Cardiac muscle cell (in vitro differentiated cells and primary cell): ENCODE data around the gene RTCA. TPM values are rescaled to one million over a fixed set of nuclear protein-coding genes. Genes with fewer than 3 reads are reported as not detected.
"Not testable (repeated sequence)": the region's sequence is repeated elsewhere in the genome, so short reads cannot be mapped to it uniquely, and the experiment has no call there.

Experiments used
- DNase-seq, 2 donors: peaks; one replicate each; pipeline versions ENCODE4 v3.0.0 to v3.0.0-alpha.2; 2010 to 2017; ENCODE audit warnings: low read depth in 1 of 2, low spot score in 1 of 2
- H3K27ac ChIP-seq: fragments of 200-600 bp; sonication (generic); 2 replicates; pipeline ENCODE4 v1.5.1; 2016
- H3K27me3 ChIP-seq: fragments of 200-600 bp; sonication (generic); 2 replicates; pipeline ENCODE4 v1.6.0; 2016; ENCODE audit warnings: control low read depth
- H3K36me3 ChIP-seq: fragments of 200-600 bp; sonication (generic); 2 replicates; pipeline ENCODE4 v1.5.1; 2016; ENCODE audit warnings: control low read depth
- H3K4me1 ChIP-seq: fragments of 200-600 bp; sonication (generic); 2 replicates; pipeline ENCODE4 v1.8.1; 2017; ENCODE audit warnings: low read depth, mild to moderate bottlenecking, mixed run types
- H3K4me3 ChIP-seq: fragments of 200-600 bp; sonication (generic); 2 replicates; pipeline ENCODE4 v1.5.1; 2016; ENCODE audit warnings: mild to moderate bottlenecking
- H3K9me3 ChIP-seq: fragments of 200-600 bp; sonication (generic); 2 replicates; pipeline ENCODE4 v1.5.1; 2017; ENCODE audit warnings: low read depth, mild to moderate bottlenecking, control low read depth
- CTCF ChIP-seq: IDR thresholded peaks from 2 replicates; pipeline ENCODE4 v1.5.1; 2012; ENCODE audit warnings: low read depth, mild to moderate bottlenecking, low read length
- polyA plus RNA-seq: library from polyadenylated mRNA; unstranded; fragments of >200 nt; fragmentation: Nextera tagmentation; extraction: Ambion mirVana; gene quantifications from 2 replicates; pipeline ENCODE4 v1.2.1, GENCODE V29; 2016
- total RNA-seq: library from RNA; depleted of rRNA; stranded (reverse); fragments of >200 nt; gene quantifications from 2 replicates; pipeline ENCODE4 v1.2.3, GENCODE V29; 2016

The RTCA gene
- total and polyA plus RNA-seq, 2 experiments from 2014 or later: 36.1 to 40.5 TPM

DNA sequence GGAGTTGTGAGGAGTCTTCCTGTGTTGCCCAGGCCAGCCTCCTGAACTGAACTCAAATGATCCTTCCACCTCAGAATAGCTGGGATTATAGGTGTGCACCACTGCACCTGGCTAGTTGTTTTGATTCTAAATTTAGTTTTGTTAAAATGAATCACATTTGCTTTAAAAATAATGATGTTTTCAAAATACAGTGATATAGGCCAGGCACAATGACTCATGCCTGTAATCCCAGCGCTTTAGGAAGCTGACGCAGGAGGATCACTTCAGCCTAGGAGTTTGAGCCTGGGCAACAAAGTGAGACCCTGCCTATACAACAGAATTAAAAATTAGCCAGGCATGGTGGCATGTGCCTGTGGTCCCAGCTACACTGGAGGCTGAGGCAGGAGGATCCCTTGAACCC is 24.3 kb downstream of the RTCA start:
- Histone ChIP-seq H3K9me3 (no peaks in the 10 kb centered on the region), H3K4me1 (no peaks in the 10 kb centered on the region), H3K4me3 (no peak overlapping the region), H3K27me3 (no peaks in the 10 kb centered on the region), H3K27ac (no peak overlapping the region), H3K36me3 (peaks cover 54% of the 10 kb centered on the region)
- TF ChIP-seq CTCF: no peak
- DNase-seq: peak in 1 of 2 donors; percentile 13

GRCh38 chr1:100292711-100293110 is 26.7 kb downstream of the RTCA start:
- Histone ChIP-seq H3K27ac (no peak overlapping the region), H3K36me3 (peaks cover 34% of the 10 kb centered on the region), H3K4me3 (no peak overlapping the region), H3K27me3 (no peaks in the 10 kb centered on the region), H3K4me1 (no peaks in the 10 kb centered on the region), H3K9me3 (no peaks in the 10 kb centered on the region)
- TF ChIP-seq CTCF: no peak
- peak in 1 of 2 donors; percentile 70 for DNase-seq

DNA sequence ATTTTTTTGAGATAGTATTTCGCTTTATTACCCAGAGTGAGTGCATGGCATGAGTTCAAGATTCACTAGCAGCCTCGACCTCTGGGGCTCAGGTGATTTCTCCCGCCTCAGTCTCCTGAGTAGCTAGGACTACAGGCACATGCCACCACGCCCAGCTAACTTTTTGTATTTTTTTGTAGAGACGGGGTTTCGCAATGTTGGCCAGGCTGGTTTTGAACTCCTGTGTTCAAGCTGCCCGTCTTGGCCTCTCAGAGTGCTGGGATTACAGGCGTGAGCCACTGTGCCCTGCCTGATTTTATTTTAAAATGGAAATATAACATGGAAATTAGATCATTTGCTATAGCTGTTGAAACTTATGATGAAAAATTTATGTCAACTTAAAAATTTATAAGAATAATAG is 30.1 kb downstream of the RTCA start:
- H3K27me3 ChIP-seq: no peaks in the 10 kb centered on the region
- no peak for DNase-seq
- no peak for TF ChIP-seq CTCF
- no peak overlapping the region for H3K4me3 ChIP-seq
- H3K4me1 ChIP-seq: no peaks in the 10 kb centered on the region
- no peak overlapping the region for H3K27ac ChIP-seq
- peaks cover 15% of the 10 kb centered on the region for H3K36me3 ChIP-seq
- H3K9me3 ChIP-seq: no peaks in the 10 kb centered on the region

DNA sequence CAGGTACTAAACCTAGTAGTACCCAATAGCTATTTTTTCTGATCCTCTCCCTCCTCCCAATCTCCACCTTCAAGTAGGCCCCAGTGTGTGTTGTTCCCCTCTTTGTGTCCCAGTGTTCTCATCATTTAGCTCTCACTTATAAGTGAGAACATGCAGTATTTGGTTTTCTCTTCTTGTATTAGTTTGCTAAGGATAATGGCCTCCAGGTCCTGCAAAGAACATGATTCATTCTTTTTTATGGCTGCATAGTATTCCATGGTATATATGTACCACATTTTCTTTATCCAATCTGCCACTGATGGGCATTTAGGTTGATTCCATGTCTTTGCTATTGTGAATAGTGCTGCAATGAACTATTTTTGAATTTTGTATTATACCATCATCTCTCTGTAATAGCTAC is 31.0 kb downstream of the RTCA start:
- H3K4me3 ChIP-seq, H3K27ac ChIP-seq, H3K9me3 ChIP-seq, H3K36me3 ChIP-seq, H3K27me3 ChIP-seq, H3K4me1 ChIP-seq, DNase-seq: not testable (repeated sequence)

GRCh38 chr1:100298512-100298911 is 32.5 kb downstream of the RTCA start:
- TF ChIP-seq CTCF: no peak
- H3K36me3 ChIP-seq: no peaks in the 10 kb centered on the region
- DNase-seq: no peak
- H3K4me3 ChIP-seq: no peak overlapping the region
- no peaks in the 10 kb centered on the region for H3K4me1 ChIP-seq
- H3K27ac ChIP-seq: no peak overlapping the region
- H3K27me3 ChIP-seq: no peaks in the 10 kb centered on the region
- no peaks in the 10 kb centered on the region for H3K9me3 ChIP-seq

DNA sequence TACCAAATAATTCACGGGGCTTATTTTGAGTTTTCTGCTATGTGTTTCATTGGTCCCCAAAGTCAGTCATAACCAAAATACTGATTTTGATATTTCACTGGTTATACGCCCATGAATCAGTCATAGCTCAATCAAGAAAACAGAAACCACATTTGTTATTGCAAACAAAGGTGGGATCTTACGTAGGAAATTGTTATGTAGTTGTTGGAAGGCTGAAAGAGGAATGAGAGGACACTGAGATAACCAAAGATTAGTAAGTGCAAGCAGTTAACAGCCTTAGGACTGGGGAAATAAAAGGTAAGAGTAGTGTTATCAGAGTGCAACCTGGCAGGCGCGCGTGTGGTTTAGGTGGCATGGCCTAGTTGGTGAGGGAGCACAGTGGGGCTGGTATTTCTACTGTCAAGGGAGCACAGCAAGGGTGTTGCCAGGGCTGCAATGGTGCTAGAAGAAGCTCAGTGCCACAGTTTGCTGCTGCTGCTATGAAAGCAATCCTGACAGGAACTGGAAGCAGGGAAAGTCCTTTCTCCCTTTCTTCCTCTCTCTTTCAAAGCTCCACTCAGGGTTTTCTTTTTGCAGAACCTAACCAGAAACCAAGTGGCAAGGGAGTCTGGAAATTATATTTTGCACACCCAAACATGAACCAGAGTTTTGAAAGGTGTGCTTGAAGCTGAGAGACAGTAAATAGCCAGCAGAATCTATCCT is 33.7 kb downstream of the RTCA start:
- Histone ChIP-seq H3K9me3 (no peaks in the 10 kb centered on the region), H3K36me3 (no peaks in the 10 kb centered on the region), H3K27ac (no peak overlapping the region), H3K4me1 (no peaks in the 10 kb centered on the region), H3K27me3 (no peaks in the 10 kb centered on the region), H3K4me3 (no peak overlapping the region)
- DNase-seq: no peak
- TF ChIP-seq CTCF: no peak
